Breast epithelium (tissue), 4 donors: ENCODE data around the gene CXXC1. TPM values are rescaled to one million over a fixed set of nuclear protein-coding genes. Genes with fewer than 3 reads are reported as not detected.

ENCODE experiments used
- DNase-seq, 2 donors: peaks; one replicate each; pipeline ENCODE4 v3.0.0-alpha.2; 2019; ENCODE audit warnings: low spot score in 2 of 2
- H3K27ac ChIP-seq, 2 donors: fragments of 200-600 bp; sonication (generic) in 1 of 2; one replicate each; pipeline ENCODE4 v1.5.1; 2016 to 2019; ENCODE audit warnings: mild to moderate bottlenecking in 1 of 2
- H3K27me3 ChIP-seq, 2 donors: fragments of 200-600 bp; sonication (generic) in 1 of 2; one replicate each; pipeline versions ENCODE4 v1.5.1 to v1.6.0; 2017 to 2019; ENCODE audit warnings: control low read depth in 1 of 2, mild to moderate bottlenecking in 1 of 2
- H3K36me3 ChIP-seq: fragments of 200-600 bp; one replicate; pipeline ENCODE4 v1.5.1; 2019
- H3K4me1 ChIP-seq, 2 donors: fragments of 200-600 bp; sonication (generic); one replicate each; pipeline ENCODE4 v1.5.1; 2016 to 2019; ENCODE audit warnings: control low read depth in 1 of 2
- H3K4me3 ChIP-seq, 3 donors: fragments of 200-600 bp; sonication (generic); 1 replicate in 2 of 3; 2 replicates in 1 of 3; pipeline ENCODE4 v1.5.1; 2016 to 2019; ENCODE audit warnings: mild to moderate bottlenecking in 3 of 3, moderate library complexity in 2 of 3
- H3K9me3 ChIP-seq, 2 donors: fragments of 200-600 bp; sonication (generic) in 1 of 2; one replicate each; pipeline ENCODE4 v1.5.1; 2016 to 2019; ENCODE audit warnings: control low read depth in 1 of 2
- POLR2A ChIP-seq: fragments of 450-650 bp; IDR thresholded peaks from one replicate; pipeline ENCODE4 v1.6.1; 2016; ENCODE audit warnings: antibody characterized with exemption, mild to moderate bottlenecking, moderate library complexity
- POLR2AphosphoS5 ChIP-seq, 3 donors: sonication (generic); formaldehyde crosslinking; IDR thresholded peaks; one replicate each; pipeline ENCODE4 v1.6.1; 2017; ENCODE audit warnings: antibody characterized with exemption in 3 of 3
- intact Hi-C: fragments of 100-400 bp; cut with DNase I; formaldehyde crosslinking; loops from one replicate; pipeline ENCODE4 v1.15.1; 2023; ENCODE audit warnings: low total_unique reads
- total RNA-seq, 3 donors: library from RNA; depleted of rRNA; stranded (reverse); fragments of >200 nt; gene quantifications; one replicate each; pipeline ENCODE4 v1.1.0, GENCODE V29; 2016
- TF ChIP-seq, protein P1 (sequence below), 3 donors: fragments of 450-650 bp; IDR thresholded peaks; one replicate each; pipeline ENCODE4 v1.5.1; 2016 to 2017; ENCODE audit warnings: antibody characterized with exemption in 3 of 3, mild to moderate bottlenecking in 3 of 3, moderate library complexity in 3 of 3

Gene CXXC1
- total RNA-seq, 3 donors from 2014 or later = 50.6 to 64.2 (median 61.5) TPM

- intact Hi-C loops = no loop called here
- no peak for DNase-seq
- Histone ChIP-seq H3K27ac (no peak overlapping the region), H3K4me1 (no peaks in the 10 kb centered on the region), H3K36me3 (no peaks in the 10 kb centered on the region), H3K27me3 (no peaks in the 10 kb centered on the region), H3K4me3 (no peak overlapping the region), H3K9me3 (peaks cover 0 to 8% of the 10 kb centered on the region in 2 donors)
- TF ChIP-seq POLR2AphosphoS5 (IDR thresholded peaks at IDR 0.05) = no peak
- TF ChIP-seq POLR2A = no peak
- TF ChIP-seq, protein P1, sequence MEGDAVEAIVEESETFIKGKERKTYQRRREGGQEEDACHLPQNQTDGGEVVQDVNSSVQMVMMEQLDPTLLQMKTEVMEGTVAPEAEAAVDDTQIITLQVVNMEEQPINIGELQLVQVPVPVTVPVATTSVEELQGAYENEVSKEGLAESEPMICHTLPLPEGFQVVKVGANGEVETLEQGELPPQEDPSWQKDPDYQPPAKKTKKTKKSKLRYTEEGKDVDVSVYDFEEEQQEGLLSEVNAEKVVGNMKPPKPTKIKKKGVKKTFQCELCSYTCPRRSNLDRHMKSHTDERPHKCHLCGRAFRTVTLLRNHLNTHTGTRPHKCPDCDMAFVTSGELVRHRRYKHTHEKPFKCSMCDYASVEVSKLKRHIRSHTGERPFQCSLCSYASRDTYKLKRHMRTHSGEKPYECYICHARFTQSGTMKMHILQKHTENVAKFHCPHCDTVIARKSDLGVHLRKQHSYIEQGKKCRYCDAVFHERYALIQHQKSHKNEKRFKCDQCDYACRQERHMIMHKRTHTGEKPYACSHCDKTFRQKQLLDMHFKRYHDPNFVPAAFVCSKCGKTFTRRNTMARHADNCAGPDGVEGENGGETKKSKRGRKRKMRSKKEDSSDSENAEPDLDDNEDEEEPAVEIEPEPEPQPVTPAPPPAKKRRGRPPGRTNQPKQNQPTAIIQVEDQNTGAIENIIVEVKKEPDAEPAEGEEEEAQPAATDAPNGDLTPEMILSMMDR (IDR thresholded peaks at IDR 0.05) = no peak
These were observed 47.4 kb downstream of the CXXC1 start for GRCh38 chr18:50240080-50240563.

- H3K4me3 ChIP-seq = no peak overlapping the region
- H3K36me3 ChIP-seq = no peaks in the 10 kb centered on the region
- intact Hi-C loops = no loop called here
- H3K4me1 ChIP-seq = no peaks in the 10 kb centered on the region
- H3K27ac ChIP-seq = no peak overlapping the region
- H3K27me3 ChIP-seq = no peaks in the 10 kb centered on the region
- no peaks in the 10 kb centered on the region for H3K9me3 ChIP-seq
- TF ChIP-seq POLR2AphosphoS5 (IDR thresholded peaks at IDR 0.05) = no peak
- DNase-seq = no peak
These were observed 55.1 kb downstream of the CXXC1 start for GRCh38 chr18:50232419-50232818.

Other genes starting within 250 kb of the CXXC1 start
- gene MYO5B, start 92.5 kb downstream of the CXXC1 start, total RNA-seq = 10 to 100 TPM in 2 of 3 donors, 1 to 10 TPM in 1; 2.4 to 53.1 (median 22.0) TPM
- gene CFAP53, start 21.2 kb downstream of the CXXC1 start, total RNA-seq = 1 to 10 TPM in 2 of 3 donors, under 1 TPM in 1; 0.80 to 3.4 (median 1.6) TPM
- gene MBD1, start 6.2 kb downstream of the CXXC1 start, total RNA-seq = 10 to 100 TPM; 51.2 to 82.3 (median 71.1) TPM
- under 1 TPM in 1 of 3 donors, not detected in 2; 0.48 TPM for gene SKA1, start 87.4 kb upstream of the CXXC1 start, total RNA-seq